ENCODE measurements around the gene DYNLT4.

DYNLT4 gene

GRCh38 chr1:44806025-44806703 lies 987 bp downstream of the DYNLT4 start:
- Histone ChIP-seq H3K9me3 (ENCODE audit: insufficient read depth, low read length) (no peaks in the 10 kb centered on the region), H3K79me2 (ENCODE audit: low read length) (peaks cover 62% of the 10 kb centered on the region), H3K27ac (ENCODE audit: low read length) (peak overlapping the region; percentile 100), H3K4me1 (ENCODE audit: low read length) (peaks cover 87% of the 10 kb centered on the region), H3K27me3 (ENCODE audit: low read depth, low read length) (no peaks in the 10 kb centered on the region), H3K36me3 (replicated peaks; ENCODE audit: low read depth, low read length) (peaks cover 62% of the 10 kb centered on the region), H2AFZ (ENCODE audit: low read depth, low read length) (no peak overlapping the region), H3K4me3 (ENCODE audit: low read length) (no peak overlapping the region), H4K20me1 (ENCODE audit: insufficient read depth, low read length) (peaks cover 11% of the 10 kb centered on the region), H3K4me2 (ENCODE audit: low read length) (peak overlapping the region; percentile 78), H3K9ac (ENCODE audit: low read length) (peak overlapping the region; percentile 94; the same call in 1 of the 2 replicates)
- TF ChIP-seq CTCF (IDR thresholded peaks at IDR 0.05; ENCODE audit: low read depth, low read length) = no peak
- no peak for TF ChIP-seq EZH2phosphoT487 (IDR thresholded peaks at IDR 0.05; ENCODE audit: low read depth)

GRCh38 chr1:44805311-44806024 lies 1.7 kb downstream of the DYNLT4 start:
- no peak overlapping the region for H3K9ac ChIP-seq (ENCODE audit: low read length)

GRCh38 chr1:44803312-44804095 lies 3.6 kb downstream of the DYNLT4 start:
- H3K27ac ChIP-seq (ENCODE audit: low read length) = peak overlapping the region; percentile 79; the same call in 1 of the 2 replicates
- peaks cover 64% of the 10 kb centered on the region for H3K4me1 ChIP-seq (ENCODE audit: low read length)
- H3K27me3 ChIP-seq (ENCODE audit: low read depth, low read length) = no peaks in the 10 kb centered on the region

More at GRCh38 chr1:44805311-44806024, 1.7 kb downstream of the DYNLT4 start:
- H3K27ac ChIP-seq (ENCODE audit: low read length) = peak overlapping the region; percentile 11; the same call in 1 of the 2 replicates
- peaks cover 11% of the 10 kb centered on the region for H4K20me1 ChIP-seq (ENCODE audit: insufficient read depth, low read length)
- no peak overlapping the region for H3K4me3 ChIP-seq (ENCODE audit: low read length)
- peaks cover 62% of the 10 kb centered on the region for H3K79me2 ChIP-seq (ENCODE audit: low read length)
- H3K4me2 ChIP-seq (ENCODE audit: low read length) = no peak overlapping the region
- H3K27me3 ChIP-seq (ENCODE audit: low read depth, low read length) = no peaks in the 10 kb centered on the region
- no peak for TF ChIP-seq EZH2phosphoT487 (IDR thresholded peaks at IDR 0.05; ENCODE audit: low read depth)
- peak; percentile 20 for TF ChIP-seq CTCF (IDR thresholded peaks at IDR 0.05; ENCODE audit: low read depth, low read length)
- no peaks in the 10 kb centered on the region for H3K9me3 ChIP-seq (ENCODE audit: insufficient read depth, low read length)
- H2AFZ ChIP-seq (ENCODE audit: low read depth, low read length) = no peak overlapping the region
- H3K4me1 ChIP-seq (ENCODE audit: low read length) = peaks cover 80% of the 10 kb centered on the region
- H3K36me3 ChIP-seq (replicated peaks; ENCODE audit: low read depth, low read length) = peaks cover 64% of the 10 kb centered on the region

More at GRCh38 chr1:44803312-44804095, 3.6 kb downstream of the DYNLT4 start:
- H2AFZ ChIP-seq (ENCODE audit: low read depth, low read length) = no peak overlapping the region
- peaks cover 64% of the 10 kb centered on the region for H3K79me2 ChIP-seq (ENCODE audit: low read length)
- H3K36me3 ChIP-seq (replicated peaks; ENCODE audit: low read depth, low read length) = peaks cover 61% of the 10 kb centered on the region
- H3K4me2 ChIP-seq (ENCODE audit: low read length) = peak overlapping the region; percentile 97; the same call in 1 of the 2 replicates
- no peak overlapping the region for H3K9ac ChIP-seq (ENCODE audit: low read length)
- TF ChIP-seq EZH2phosphoT487 (IDR thresholded peaks at IDR 0.05; ENCODE audit: low read depth) (no peak), CTCF (IDR thresholded peaks at IDR 0.05; ENCODE audit: low read depth, low read length) (no peak)
- H3K4me3 ChIP-seq (ENCODE audit: low read length) = no peak overlapping the region
- peaks cover 11% of the 10 kb centered on the region for H4K20me1 ChIP-seq (ENCODE audit: insufficient read depth, low read length)
- no peaks in the 10 kb centered on the region for H3K9me3 ChIP-seq (ENCODE audit: insufficient read depth, low read length)
